CD14-positive monocyte (primary cell): Measurements from ENCODE around the gene KCNQ1. TPM values are rescaled to one million over a fixed set of nuclear protein-coding genes. Genes with fewer than 3 reads are reported as not detected.

Experiments used
- DNase-seq, 3 donors: peaks; one replicate each; pipeline ENCODE4 v3.0.0-alpha.2; 2011 to 2022
- H2AFZ ChIP-seq: 2 replicates; pipeline ENCODE4 v1.6.0; 2012; ENCODE audit warnings: mild to moderate bottlenecking, low read depth, low read length, inconsistent platforms; ENCODE audit not compliant: insufficient read depth, poor library complexity, severe bottlenecking
- H3K27ac ChIP-seq, 2 donors: 1 replicate in 1 of 2; 2 replicates in 1 of 2; pipeline ENCODE4 v1.5.1; 2012 to 2013; ENCODE audit warnings: low read length in 2 of 2, control low read depth in 1 of 2, inconsistent platforms in 1 of 2, low read depth in 1 of 2, mild to moderate bottlenecking in 1 of 2
- H3K27me3 ChIP-seq, 2 donors: one replicate each; pipeline versions ENCODE4 v1.6.0 to v1.6.1; 2011 to 2013; ENCODE audit warnings: low read length in 2 of 2; ENCODE audit not compliant: control insufficient read depth in 2 of 2, insufficient read depth in 2 of 2
- H3K36me3 ChIP-seq, 2 donors: replicated peaks in 1 of 2; 1 replicate in 1 of 2; 2 replicates in 1 of 2; pipeline versions ENCODE4 v1.5.1 to v1.6.1; 2012 to 2013; ENCODE audit warnings: low read length in 2 of 2, control low read depth in 1 of 2, inconsistent platforms in 1 of 2, mild to moderate bottlenecking in 1 of 2; ENCODE audit not compliant: insufficient read depth in 2 of 2, control insufficient read depth in 1 of 2
- H3K4me1 ChIP-seq, 2 donors: 1 replicate in 1 of 2; 2 replicates in 1 of 2; pipeline versions ENCODE4 v1.5.1 to v1.6.1; 2012 to 2013; ENCODE audit warnings: low read length in 2 of 2, control low read depth in 1 of 2, inconsistent platforms in 1 of 2, mild to moderate bottlenecking in 1 of 2, moderate library complexity in 1 of 2; ENCODE audit not compliant: insufficient read depth in 2 of 2, control insufficient read depth in 1 of 2
- H3K4me2 ChIP-seq: replicated peaks from 2 replicates; pipeline ENCODE3; 2012; ENCODE audit warnings: low read length, moderate library complexity, mild to moderate bottlenecking; ENCODE audit not compliant: poor library complexity, severe bottlenecking; ENCODE audit errors: extremely low read depth
- H3K4me3 ChIP-seq, 3 experiments: fragments of 200-600 bp in 1 of 3; sonication (generic) in 1 of 3; replicated peaks in 1 of 3; 1 replicate in 2 of 3; 2 replicates in 1 of 3; pipeline ENCODE4 v1.5.1; 2011 to 2013; ENCODE audit warnings: low read length in 3 of 3, mild to moderate bottlenecking in 3 of 3, control low read depth in 2 of 3, low read depth in 2 of 3, inconsistent platforms in 1 of 3, moderate library complexity in 1 of 3
- H3K79me2 ChIP-seq: 2 replicates; pipeline ENCODE4 v1.6.0; 2012; ENCODE audit warnings: mild to moderate bottlenecking, control low read depth, inconsistent platforms, low read length, moderate library complexity; ENCODE audit not compliant: insufficient read depth
- H3K9ac ChIP-seq: 2 replicates; pipeline ENCODE4 v1.6.0; 2017; ENCODE audit warnings: low read length, mild to moderate bottlenecking; ENCODE audit not compliant: insufficient read depth, poor library complexity, severe bottlenecking
- H3K9me3 ChIP-seq, 2 donors: replicated peaks in 1 of 2; 1 replicate in 1 of 2; 2 replicates in 1 of 2; pipeline versions ENCODE4 v1.5.1 to v1.6.1; 2012 to 2013; ENCODE audit warnings: low read length in 2 of 2, control low read depth in 1 of 2; ENCODE audit not compliant: control insufficient read depth in 1 of 2, insufficient read depth in 1 of 2
- H4K20me1 ChIP-seq: 2 replicates; pipeline ENCODE4 v1.6.0; 2012; ENCODE audit warnings: mild to moderate bottlenecking, low read length, control low read depth, moderate library complexity; ENCODE audit not compliant: insufficient read depth
- H3K27ac Mint-ChIP-seq, 7 donors: one replicate each; pipeline ENCODE4 v1.8.0; 2020; ENCODE audit warnings: mild to moderate bottlenecking in 7 of 7, mixed read lengths in 7 of 7, moderate library complexity in 6 of 7, inconsistent platforms in 2 of 7
- H3K27me3 Mint-ChIP-seq, 3 donors: one replicate each; pipeline ENCODE4 v1.8.0; 2021 to 2022; ENCODE audit warnings: low read depth in 3 of 3, mild to moderate bottlenecking in 3 of 3, mixed read lengths in 3 of 3, moderate library complexity in 3 of 3, inconsistent platforms in 1 of 3
- H3K36me3 Mint-ChIP-seq, 2 donors: one replicate each; pipeline ENCODE4 v1.8.0; 2020; ENCODE audit warnings: mixed read lengths in 2 of 2, inconsistent platforms in 1 of 2, mild to moderate bottlenecking in 1 of 2
- H3K4me1 Mint-ChIP-seq: one replicate; pipeline ENCODE4 v1.8.0; 2020; ENCODE audit warnings: mild to moderate bottlenecking, mixed read lengths
- H3K4me3 Mint-ChIP-seq, 2 donors: one replicate each; pipeline ENCODE4 v1.8.0; 2020; ENCODE audit warnings: mild to moderate bottlenecking in 2 of 2, mixed read lengths in 2 of 2, moderate library complexity in 1 of 2
- H3K9me3 Mint-ChIP-seq, 7 donors: one replicate each; pipeline ENCODE4 v1.8.0; 2020 to 2022; ENCODE audit warnings: mixed read lengths in 7 of 7, mild to moderate bottlenecking in 6 of 7, moderate library complexity in 6 of 7, inconsistent platforms in 2 of 7
- WGBS: methylation state at CpG from one replicate; pipeline ENCODE4 v1.1.5; 2013; ENCODE audit warnings: missing lambda C conversion rate; ENCODE audit not compliant: insufficient coverage; 5-methylcytosine and 5-hydroxymethylcytosine counted together
- intact Hi-C, 2 donors: fragments of 100-400 bp; cut with micrococcal nuclease; formaldehyde crosslinking; loops; one replicate each; pipeline versions ENCODE4 v1.15.0 to v1.15.1; 2023
- polyA plus RNA-seq, 3 donors: library from polyadenylated mRNA; depleted of rRNA in 1 of 3; unstranded in 2 of 3; stranded (reverse) in 1 of 3; fragments of 300-500 nt in 2 of 3; fragments of >200 nt in 1 of 3; fragmentation: Illumina TruSeq in 2 of 3; gene quantifications; 1 replicate in 2 of 3; 2 replicates in 1 of 3; pipeline ENCODE4 v1.2.3, GENCODE V29; 2012 to 2021
- TF ChIP-seq, protein P1 (sequence below): fragments of 200-600 bp; IDR thresholded peaks from one replicate; pipeline ENCODE4 v1.8.0; 2022; ENCODE audit warnings: antibody characterized with exemption, mild to moderate bottlenecking

The KCNQ1 gene
- polyA plus RNA-seq, 3 donors = 14.9 to 31.8 (median 21.6) TPM

DNA sequence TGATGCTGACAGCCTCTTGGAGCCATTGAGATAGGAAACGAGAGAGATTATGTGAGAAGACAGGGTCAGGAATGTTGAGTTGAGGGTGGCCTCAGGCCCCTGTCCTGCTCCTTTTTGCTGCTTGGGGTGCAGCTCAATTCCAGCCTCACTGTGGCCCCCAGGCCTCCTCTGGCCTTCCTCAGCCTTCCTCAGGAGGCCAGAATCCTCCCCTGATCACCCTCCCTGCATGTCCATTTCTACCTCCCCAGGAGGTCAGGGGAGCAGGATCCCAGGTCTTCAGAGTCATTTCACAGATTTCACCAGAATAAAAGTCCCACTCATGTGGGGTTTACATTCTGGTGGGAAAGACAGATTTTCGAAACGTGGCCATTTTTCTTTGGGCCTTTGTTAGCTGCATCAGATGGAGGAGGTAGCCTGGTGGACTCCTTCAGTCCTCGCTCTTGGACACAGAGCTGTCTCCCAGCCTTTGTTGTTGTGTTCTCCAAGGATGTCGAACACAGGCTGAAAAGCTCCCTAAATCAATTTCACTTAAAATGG is 257.2 kb downstream of the KCNQ1 start:
- peaks cover 5 to 7% (median 7%) of the 10 kb centered on the region in 3 donors for H3K27me3 Mint-ChIP-seq
- H3K4me3 Mint-ChIP-seq = no peak overlapping the region
- H3K4me1 ChIP-seq = peaks cover 23 to 29% of the 10 kb centered on the region in 2 donors
- peaks cover 81% of the 10 kb centered on the region for H4K20me1 ChIP-seq
- WGBS = 83% methylated on average over 1 of the region's 5 CpGs
- peaks cover 4 to 14% of the 10 kb centered on the region in 2 donors for H3K36me3 ChIP-seq
- no peak overlapping the region for H3K27ac ChIP-seq
- H3K79me2 ChIP-seq = peaks cover 7% of the 10 kb centered on the region
- peaks cover 30% of the 10 kb centered on the region for H3K4me1 Mint-ChIP-seq
- H3K4me3 ChIP-seq = no peak overlapping the region
- no peak overlapping the region for H3K27ac Mint-ChIP-seq
- DNase-seq = no peak
- no peaks in the 10 kb centered on the region for H3K27me3 ChIP-seq
- H3K9ac ChIP-seq = no peak overlapping the region
- intact Hi-C loops = no loop called here
- H3K36me3 Mint-ChIP-seq = peaks cover 26 to 29% of the 10 kb centered on the region in 2 donors
- TF ChIP-seq, protein P1, sequence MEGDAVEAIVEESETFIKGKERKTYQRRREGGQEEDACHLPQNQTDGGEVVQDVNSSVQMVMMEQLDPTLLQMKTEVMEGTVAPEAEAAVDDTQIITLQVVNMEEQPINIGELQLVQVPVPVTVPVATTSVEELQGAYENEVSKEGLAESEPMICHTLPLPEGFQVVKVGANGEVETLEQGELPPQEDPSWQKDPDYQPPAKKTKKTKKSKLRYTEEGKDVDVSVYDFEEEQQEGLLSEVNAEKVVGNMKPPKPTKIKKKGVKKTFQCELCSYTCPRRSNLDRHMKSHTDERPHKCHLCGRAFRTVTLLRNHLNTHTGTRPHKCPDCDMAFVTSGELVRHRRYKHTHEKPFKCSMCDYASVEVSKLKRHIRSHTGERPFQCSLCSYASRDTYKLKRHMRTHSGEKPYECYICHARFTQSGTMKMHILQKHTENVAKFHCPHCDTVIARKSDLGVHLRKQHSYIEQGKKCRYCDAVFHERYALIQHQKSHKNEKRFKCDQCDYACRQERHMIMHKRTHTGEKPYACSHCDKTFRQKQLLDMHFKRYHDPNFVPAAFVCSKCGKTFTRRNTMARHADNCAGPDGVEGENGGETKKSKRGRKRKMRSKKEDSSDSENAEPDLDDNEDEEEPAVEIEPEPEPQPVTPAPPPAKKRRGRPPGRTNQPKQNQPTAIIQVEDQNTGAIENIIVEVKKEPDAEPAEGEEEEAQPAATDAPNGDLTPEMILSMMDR = no peak
- no peak overlapping the region for H2AFZ ChIP-seq
- peaks cover 11 to 16% (median 13%) of the 10 kb centered on the region in 7 donors for H3K9me3 Mint-ChIP-seq
- H3K4me2 ChIP-seq = no peak overlapping the region
- H3K9me3 ChIP-seq = peaks cover 11 to 24% of the 10 kb centered on the region in 2 donors

DNA sequence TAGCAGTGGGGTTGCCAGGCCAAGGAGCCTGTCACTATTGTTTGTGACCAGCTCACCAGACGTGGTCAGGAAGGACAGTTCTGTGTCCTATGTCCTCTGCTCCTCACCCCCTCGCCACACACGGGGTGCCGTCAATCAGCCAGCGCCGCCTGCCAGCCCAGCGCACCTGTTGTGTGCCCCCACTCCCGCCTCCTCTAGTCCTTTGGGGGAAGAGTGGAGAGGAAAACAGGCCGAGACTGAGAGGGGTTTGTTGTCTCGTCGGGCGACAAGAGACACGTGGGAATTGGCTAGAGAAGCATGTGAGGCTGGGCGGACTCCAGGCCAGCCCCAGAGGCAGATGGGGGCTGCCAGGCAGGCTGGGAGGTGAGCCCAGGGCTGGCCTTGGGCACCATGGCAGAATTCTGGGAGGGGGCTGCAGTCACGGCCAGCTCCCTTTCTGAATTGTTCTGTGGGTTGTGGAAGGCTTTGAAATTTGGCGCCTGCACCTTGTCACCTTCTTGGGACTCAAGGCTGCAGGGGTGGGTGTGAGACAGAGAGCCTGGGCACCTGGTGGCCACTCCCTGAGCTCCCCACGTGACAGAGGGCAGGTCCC is 258.1 kb downstream of the KCNQ1 start:
- Histone ChIP-seq H3K4me2 (no peak overlapping the region), H3K4me3 (no peak overlapping the region), H3K9me3 (peaks cover 11 to 24% of the 10 kb centered on the region in 2 donors), H3K4me1 (peaks cover 23 to 26% of the 10 kb centered on the region in 2 donors), H3K27ac (no peak overlapping the region), H4K20me1 (peaks cover 83% of the 10 kb centered on the region), H3K79me2 (peaks cover 7% of the 10 kb centered on the region), H3K9ac (no peak overlapping the region), H3K36me3 (peaks cover 4 to 14% of the 10 kb centered on the region in 2 donors), H3K27me3 (no peaks in the 10 kb centered on the region), H2AFZ (no peak overlapping the region)
- intact Hi-C loops = no loop called here
- WGBS = 89% methylated on average over 15 of the region's 17 CpGs
- Mint-ChIP-seq H3K27ac (no peak overlapping the region), H3K4me1 (peaks cover 28% of the 10 kb centered on the region), H3K9me3 (peaks cover 11 to 16% (median 13%) of the 10 kb centered on the region in 7 donors), H3K27me3 (peaks cover 5 to 7% (median 7%) of the 10 kb centered on the region in 3 donors), H3K4me3 (no peak overlapping the region), H3K36me3 (peaks cover 24 to 30% of the 10 kb centered on the region in 2 donors)
- DNase-seq = no peak
- TF ChIP-seq, protein P1 = no peak
